H54 (cell line): Measurements from ENCODE around the gene TUBB.
A peak's percentile ranks its signal among the peaks of the same experiment; 100 is the strongest.
"Not testable (repeated sequence)": the region's sequence is repeated elsewhere in the genome, so short reads cannot be mapped to it uniquely, and the experiment has no call there.

ENCODE experiments used
- DNase-seq: peaks from one replicate; pipeline ENCODE4 v3.0.0; 2011; ENCODE audit warnings: low spot score, mixed read lengths; ENCODE audit not compliant: insufficient read length
- FAIRE-seq: peaks from 3 replicates; lab custom pipeline; 2011; peaks lifted over from hg19 to GRCh38; lab: Jason Lieb, UNC
- POLR2A ChIP-seq: IDR thresholded peaks from 2 replicates; pipeline ENCODE4 v1.6.1; 2011; ENCODE audit warnings: low read depth, mild to moderate bottlenecking, low read length

TUBB gene

DNA sequence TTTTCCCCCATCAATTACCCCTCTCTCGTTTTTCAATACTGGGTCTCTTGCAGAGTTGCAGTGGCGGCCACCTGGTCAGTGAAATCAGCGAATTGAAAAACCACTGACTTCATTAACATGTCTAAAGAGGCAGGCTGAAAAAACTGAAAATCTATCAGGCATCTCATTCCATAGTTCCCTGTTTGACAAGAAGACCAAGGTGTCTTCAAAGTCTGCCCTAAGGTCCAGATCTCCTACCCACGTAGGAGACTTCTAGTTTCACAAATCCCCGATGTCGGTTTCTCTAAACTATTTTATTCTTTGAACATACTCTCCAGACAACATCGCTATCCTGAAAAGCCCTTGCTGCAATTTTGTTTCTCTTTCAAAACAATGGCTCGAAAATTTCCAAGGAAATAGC is 796 bp upstream of the TUBB start:
- DNase-seq: no peak
- TF ChIP-seq POLR2A: no peak
- FAIRE-seq: no peak

- FAIRE-seq (no peak), DNase-seq (no peak)
- peak; percentile 39; the same call in 1 of the 2 replicates for TF ChIP-seq POLR2A
These were observed 616 bp downstream of the TUBB start for GRCh38 chr6:30720738-30721197.

DNA sequence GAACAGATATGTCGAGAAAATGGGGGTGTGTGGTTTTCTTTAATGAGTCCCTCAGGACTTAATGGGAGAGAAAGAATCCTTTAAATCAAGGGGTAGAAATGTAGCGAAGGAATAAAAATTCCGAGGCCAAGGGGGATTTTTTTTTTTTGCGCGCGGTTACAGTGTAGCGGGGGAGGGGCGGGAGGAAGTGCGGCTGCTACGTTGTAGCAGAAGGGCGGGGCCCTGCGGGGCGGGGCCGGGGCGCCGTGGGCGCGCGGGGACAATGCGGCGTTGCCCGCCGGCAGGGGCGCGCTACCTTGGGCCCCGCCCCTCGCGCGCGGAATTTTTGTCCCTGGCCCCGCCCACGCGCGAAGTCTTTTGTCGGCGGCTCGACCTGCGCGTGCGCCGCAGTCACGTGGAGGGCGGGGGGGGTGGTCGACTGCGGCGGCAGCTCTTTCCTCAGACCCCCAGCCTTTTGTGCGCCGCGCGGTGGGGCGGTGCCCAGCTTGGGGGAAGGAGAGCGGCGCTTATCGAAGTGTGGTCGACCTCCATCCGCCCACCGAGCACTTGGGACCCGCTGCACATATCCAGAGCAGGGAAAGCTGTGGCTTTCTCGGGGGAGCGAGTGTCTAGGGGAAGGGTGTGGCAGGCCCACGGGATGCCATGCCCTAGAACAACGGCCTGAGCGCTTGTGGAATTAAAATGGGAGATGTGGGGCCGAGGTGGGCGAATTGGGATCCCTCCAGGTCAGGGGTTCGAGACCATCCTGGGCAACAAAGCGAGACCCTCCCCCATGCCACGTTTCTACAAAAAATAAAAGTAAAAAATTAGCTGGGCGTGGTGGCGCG is 1.3 kb downstream of the TUBB start:
- FAIRE-seq (no peak), DNase-seq (no peak)
- TF ChIP-seq POLR2A: peak; percentile 41; the same call in 1 of the 2 replicates

- not testable (repeated sequence) for FAIRE-seq, DNase-seq
These were observed 1.8 kb downstream of the TUBB start for GRCh38 chr6:30722025-30722279.

DNA sequence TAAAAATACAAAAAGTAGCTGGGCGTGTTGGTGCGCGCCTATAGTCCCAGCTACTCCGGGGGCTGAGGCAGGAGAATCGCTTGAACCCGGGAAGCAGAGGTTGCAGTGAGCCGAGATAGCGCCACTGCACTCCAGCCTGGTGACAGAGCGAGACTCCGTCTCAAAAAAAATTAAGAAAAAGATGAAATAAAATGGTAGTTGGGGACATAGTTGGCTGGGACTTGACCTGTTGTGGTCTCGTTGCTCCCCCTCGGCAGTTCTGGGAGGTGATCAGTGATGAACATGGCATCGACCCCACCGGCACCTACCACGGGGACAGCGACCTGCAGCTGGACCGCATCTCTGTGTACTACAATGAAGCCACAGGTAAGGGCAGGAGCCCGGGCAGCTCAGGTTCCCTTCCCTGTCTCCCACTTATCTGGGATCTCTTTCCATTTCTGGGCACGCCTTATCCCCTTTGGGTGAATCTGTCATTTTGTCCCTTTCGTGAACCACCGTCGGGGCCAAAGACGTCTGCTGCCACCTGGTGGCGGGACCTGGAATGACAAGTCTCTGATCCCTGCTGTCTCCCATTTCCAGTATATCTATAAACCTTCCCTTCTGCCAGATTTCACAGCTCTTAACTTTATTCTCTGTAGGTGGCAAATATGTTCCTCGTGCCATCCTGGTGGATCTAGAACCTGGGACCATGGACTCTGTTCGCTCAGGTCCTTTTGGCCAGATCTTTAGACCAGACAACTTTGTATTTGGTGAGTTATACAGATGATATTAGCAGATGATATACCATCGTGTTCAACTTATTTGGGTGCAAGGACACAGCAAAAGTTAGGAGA is 2.3 kb downstream of the TUBB start:
- DNase-seq: no peak
- FAIRE-seq: no peak
- TF ChIP-seq POLR2A: no peak

DNA sequence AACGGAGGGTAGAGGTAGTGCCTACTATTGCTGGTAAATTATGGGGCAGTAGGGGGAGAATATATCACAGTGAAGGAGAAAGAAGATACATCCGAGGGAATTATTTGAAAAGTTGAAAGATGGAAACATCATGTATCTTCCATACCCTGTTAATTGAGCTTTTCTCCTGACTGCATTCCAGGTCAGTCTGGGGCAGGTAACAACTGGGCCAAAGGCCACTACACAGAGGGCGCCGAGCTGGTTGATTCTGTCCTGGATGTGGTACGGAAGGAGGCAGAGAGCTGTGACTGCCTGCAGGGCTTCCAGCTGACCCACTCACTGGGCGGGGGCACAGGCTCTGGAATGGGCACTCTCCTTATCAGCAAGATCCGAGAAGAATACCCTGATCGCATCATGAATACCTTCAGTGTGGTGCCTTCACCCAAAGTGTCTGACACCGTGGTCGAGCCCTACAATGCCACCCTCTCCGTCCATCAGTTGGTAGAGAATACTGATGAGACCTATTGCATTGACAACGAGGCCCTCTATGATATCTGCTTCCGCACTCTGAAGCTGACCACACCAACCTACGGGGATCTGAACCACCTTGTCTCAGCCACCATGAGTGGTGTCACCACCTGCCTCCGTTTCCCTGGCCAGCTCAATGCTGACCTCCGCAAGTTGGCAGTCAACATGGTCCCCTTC is 3.1 kb downstream of the TUBB start:
- FAIRE-seq, DNase-seq: not testable (repeated sequence)

GRCh38 chr6:30723843-30724741 is 3.9 kb downstream of the TUBB start:
- FAIRE-seq, DNase-seq: not testable (repeated sequence)

DNA sequence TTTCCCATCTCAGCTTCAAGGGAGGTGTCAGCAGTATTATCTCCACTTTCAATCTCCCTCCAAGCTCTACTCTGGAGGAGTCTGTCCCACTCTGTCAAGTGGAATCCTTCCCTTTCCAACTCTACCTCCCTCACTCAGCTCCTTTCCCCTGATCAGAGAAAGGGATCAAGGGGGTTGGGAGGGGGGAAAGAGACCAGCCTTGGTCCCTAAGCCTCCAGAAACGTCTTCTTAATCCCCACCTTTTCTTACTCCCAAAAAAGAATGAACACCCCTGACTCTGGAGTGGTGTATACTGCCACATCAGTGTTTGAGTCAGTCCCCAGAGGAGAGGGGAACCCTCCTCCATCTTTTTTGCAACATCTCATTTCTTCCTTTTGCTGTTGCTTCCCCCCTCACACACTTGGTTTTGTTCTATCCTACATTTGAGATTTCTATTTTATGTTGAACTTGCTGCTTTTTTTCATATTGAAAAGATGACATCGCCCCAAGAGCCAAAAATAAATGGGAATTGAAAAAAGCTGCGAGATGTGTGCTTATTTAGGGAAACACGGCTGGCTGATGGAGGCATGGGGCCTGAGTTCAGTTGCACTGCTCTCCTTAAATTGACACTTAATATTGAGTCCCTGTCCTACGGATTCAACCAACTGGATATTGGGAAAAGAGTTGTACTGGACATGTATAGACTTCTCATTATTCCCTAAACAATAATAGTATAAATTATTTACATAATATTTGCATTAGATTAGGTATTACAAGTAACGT is 4.9 kb downstream of the TUBB start:
- FAIRE-seq (no peak), DNase-seq (no peak)
- TF ChIP-seq POLR2A: no peak

GRCh38 chr6:30725713-30726505 is 5.8 kb downstream of the TUBB start:
- peak; percentile 15 for FAIRE-seq
- TF ChIP-seq POLR2A: no peak; the same call in none of the 2 replicates
- no peak for DNase-seq

DNA sequence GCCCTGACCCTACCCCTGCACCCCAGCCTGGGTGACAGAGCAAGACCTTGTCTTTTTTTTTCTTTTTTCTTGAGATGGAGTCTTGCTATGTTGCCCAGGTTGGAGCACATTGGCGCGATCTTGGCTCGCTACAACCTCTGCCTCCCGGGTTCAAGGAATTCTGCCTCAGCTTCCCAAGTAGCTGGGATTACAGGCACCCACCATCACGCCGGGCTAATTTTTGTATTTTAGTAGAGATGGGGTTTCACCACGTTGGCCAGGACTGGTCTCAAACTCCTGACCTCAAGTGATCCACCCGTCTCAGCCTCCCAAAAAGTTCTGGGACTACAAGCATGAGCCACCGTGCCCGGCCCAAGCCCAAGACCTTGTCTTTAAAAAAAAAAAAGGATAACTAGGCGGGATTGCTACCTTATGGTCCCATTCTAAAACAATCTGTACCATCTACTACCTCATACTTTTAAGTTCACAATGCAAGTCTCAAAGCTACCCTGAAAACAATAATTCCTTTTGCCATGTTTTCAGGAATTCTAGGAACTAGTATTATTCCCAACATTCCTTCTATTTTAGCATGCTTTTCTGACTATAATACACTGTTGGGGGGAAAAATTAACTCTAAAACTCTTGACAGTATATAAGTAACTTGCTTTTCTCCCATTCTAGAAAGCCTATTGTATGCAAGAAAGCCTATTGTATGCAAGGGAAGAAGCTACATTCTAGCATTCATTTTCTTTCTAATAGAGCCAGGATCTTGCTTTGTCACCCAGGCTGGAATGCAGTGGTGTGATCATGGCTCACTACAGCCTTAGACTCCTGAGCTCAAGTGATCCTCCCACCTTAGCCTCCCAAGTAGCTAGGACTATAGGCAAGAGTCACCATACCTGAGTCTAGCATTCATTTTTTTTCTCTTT is 6.6 kb downstream of the TUBB start:
- FAIRE-seq (no peak), DNase-seq (no peak)
- TF ChIP-seq POLR2A: no peak

DNA sequence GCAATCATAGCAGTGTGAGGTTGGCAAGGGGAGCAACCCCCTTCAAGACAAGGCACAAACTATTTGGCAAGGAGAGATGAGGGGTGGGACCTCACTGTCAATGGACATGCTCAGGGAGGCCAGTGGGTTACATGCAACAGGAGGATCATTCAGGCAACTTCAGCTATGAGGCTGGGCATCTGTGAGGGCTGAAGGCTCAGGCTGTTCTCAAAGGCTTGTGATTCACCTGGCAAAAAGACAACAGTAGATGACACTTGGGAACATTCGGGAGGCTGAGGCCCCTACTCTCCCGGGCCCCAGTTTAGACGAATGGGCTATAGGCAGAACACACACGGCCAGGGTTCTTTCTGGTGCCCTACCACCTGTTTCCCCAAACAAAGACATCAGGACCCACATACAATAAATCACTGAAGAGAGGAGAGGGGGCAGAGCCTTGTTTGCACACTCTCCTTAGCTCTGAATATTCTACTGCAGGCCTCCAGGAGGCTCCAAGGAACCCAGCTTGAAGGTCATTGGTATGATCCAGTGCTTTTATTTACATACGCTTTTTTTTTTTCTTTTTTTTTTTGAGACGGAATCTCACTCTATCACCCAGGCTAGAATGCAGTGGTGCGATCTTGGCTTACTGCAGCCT is 7.9 kb downstream of the TUBB start:
- FAIRE-seq (no peak), DNase-seq (no peak)
- TF ChIP-seq POLR2A: no peak
